ENCODE data around the gene FAM83D. TPM values are rescaled to one million over a fixed set of nuclear protein-coding genes. Genes with fewer than 3 reads are reported as not detected.

Gene FAM83D
- total and polyA plus RNA-seq, 2 experiments from 2014 or later, result 33.3 to 91.3 TPM

DNA sequence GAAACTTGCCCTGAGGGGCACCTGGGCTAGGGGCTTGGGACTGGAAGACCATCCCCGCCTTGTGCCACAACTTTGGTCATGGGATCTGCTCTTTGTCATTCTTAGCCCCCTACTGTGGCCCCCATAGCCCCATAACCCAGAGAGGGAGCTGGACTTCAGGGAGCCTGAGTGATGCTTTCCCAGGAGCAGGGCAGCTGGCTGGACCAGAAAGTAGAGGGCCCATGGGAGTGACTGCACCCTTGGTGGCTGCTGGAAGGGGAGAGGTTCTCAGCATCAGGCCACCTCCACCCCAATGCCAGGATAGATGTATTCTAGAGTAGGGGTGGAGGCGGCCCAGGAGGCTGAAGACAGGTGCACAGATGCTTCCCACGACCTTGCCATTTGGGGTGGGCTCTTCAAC, 5.8 kb upstream of the FAM83D start:
- Histone ChIP-seq H3K4me2 (no peak overlapping the region), H3K27ac (ENCODE audit: low read depth) (no peak overlapping the region), H3F3A (replicated peaks; ENCODE audit: low read depth) (no peaks in the 10 kb centered on the region), H3K4me3 (no peak overlapping the region), H3K9me2 (ENCODE audit: insufficient read depth) (no peaks in the 10 kb centered on the region), H3K36me3 (ENCODE audit: insufficient read depth) (no peaks in the 10 kb centered on the region), H3K27me3 (ENCODE audit: insufficient read depth) (no peaks in the 10 kb centered on the region), H4K20me1 (replicated peaks; ENCODE audit: insufficient read depth) (no peaks in the 10 kb centered on the region; the same call in 1 of the 2 replicates), H2AFZ (no peak overlapping the region), H3K4me1 (ENCODE audit: insufficient read depth) (no peaks in the 10 kb centered on the region), H3K79me2 (replicated peaks; ENCODE audit: insufficient read depth) (no peaks in the 10 kb centered on the region)
- Mint-ChIP-seq H3K27ac (no peak overlapping the region), H3K36me3 (ENCODE audit: low read depth) (no peaks in the 10 kb centered on the region; the same call in 2 of the 3 replicates), H3K9me3 (no peaks in the 10 kb centered on the region), H3K4me1 (no peaks in the 10 kb centered on the region), H3K4me3 (no peak overlapping the region), H3K27me3 (ENCODE audit: insufficient read depth, low read depth, poor library complexity) (peaks cover 2% of the 10 kb centered on the region)
- ATAC-seq, result no peak
- DNase-seq (ENCODE audit: low spot score), result no peak
- TF ChIP-seq NANOG (IDR thresholded peaks at IDR 0.05; ENCODE audit: borderline replicate concordance) (no peak), STAT1 (IDR thresholded peaks at IDR 0.05; ENCODE audit: unreplicated experiment) (no peak), POLR2AphosphoS5 (IDR thresholded peaks at IDR 0.05; ENCODE audit: low read depth) (no peak), ZNF114 (CRISPR knock-in tag; IDR thresholded peaks at IDR 0.05) (no peak), JUNB (IDR thresholded peaks at IDR 0.05; ENCODE audit: unreplicated experiment) (no peak), EZH2 (IDR thresholded peaks at IDR 0.05; ENCODE audit: low read depth, unreplicated experiment) (no peak)
- TF ChIP-seq, protein P1, sequence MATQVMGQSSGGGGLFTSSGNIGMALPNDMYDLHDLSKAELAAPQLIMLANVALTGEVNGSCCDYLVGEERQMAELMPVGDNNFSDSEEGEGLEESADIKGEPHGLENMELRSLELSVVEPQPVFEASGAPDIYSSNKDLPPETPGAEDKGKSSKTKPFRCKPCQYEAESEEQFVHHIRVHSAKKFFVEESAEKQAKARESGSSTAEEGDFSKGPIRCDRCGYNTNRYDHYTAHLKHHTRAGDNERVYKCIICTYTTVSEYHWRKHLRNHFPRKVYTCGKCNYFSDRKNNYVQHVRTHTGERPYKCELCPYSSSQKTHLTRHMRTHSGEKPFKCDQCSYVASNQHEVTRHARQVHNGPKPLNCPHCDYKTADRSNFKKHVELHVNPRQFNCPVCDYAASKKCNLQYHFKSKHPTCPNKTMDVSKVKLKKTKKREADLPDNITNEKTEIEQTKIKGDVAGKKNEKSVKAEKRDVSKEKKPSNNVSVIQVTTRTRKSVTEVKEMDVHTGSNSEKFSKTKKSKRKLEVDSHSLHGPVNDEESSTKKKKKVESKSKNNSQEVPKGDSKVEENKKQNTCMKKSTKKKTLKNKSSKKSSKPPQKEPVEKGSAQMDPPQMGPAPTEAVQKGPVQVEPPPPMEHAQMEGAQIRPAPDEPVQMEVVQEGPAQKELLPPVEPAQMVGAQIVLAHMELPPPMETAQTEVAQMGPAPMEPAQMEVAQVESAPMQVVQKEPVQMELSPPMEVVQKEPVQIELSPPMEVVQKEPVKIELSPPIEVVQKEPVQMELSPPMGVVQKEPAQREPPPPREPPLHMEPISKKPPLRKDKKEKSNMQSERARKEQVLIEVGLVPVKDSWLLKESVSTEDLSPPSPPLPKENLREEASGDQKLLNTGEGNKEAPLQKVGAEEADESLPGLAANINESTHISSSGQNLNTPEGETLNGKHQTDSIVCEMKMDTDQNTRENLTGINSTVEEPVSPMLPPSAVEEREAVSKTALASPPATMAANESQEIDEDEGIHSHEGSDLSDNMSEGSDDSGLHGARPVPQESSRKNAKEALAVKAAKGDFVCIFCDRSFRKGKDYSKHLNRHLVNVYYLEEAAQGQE (IDR thresholded peaks at IDR 0.05; ENCODE audit: unreplicated experiment), result no peak
- TF ChIP-seq, protein P2, sequence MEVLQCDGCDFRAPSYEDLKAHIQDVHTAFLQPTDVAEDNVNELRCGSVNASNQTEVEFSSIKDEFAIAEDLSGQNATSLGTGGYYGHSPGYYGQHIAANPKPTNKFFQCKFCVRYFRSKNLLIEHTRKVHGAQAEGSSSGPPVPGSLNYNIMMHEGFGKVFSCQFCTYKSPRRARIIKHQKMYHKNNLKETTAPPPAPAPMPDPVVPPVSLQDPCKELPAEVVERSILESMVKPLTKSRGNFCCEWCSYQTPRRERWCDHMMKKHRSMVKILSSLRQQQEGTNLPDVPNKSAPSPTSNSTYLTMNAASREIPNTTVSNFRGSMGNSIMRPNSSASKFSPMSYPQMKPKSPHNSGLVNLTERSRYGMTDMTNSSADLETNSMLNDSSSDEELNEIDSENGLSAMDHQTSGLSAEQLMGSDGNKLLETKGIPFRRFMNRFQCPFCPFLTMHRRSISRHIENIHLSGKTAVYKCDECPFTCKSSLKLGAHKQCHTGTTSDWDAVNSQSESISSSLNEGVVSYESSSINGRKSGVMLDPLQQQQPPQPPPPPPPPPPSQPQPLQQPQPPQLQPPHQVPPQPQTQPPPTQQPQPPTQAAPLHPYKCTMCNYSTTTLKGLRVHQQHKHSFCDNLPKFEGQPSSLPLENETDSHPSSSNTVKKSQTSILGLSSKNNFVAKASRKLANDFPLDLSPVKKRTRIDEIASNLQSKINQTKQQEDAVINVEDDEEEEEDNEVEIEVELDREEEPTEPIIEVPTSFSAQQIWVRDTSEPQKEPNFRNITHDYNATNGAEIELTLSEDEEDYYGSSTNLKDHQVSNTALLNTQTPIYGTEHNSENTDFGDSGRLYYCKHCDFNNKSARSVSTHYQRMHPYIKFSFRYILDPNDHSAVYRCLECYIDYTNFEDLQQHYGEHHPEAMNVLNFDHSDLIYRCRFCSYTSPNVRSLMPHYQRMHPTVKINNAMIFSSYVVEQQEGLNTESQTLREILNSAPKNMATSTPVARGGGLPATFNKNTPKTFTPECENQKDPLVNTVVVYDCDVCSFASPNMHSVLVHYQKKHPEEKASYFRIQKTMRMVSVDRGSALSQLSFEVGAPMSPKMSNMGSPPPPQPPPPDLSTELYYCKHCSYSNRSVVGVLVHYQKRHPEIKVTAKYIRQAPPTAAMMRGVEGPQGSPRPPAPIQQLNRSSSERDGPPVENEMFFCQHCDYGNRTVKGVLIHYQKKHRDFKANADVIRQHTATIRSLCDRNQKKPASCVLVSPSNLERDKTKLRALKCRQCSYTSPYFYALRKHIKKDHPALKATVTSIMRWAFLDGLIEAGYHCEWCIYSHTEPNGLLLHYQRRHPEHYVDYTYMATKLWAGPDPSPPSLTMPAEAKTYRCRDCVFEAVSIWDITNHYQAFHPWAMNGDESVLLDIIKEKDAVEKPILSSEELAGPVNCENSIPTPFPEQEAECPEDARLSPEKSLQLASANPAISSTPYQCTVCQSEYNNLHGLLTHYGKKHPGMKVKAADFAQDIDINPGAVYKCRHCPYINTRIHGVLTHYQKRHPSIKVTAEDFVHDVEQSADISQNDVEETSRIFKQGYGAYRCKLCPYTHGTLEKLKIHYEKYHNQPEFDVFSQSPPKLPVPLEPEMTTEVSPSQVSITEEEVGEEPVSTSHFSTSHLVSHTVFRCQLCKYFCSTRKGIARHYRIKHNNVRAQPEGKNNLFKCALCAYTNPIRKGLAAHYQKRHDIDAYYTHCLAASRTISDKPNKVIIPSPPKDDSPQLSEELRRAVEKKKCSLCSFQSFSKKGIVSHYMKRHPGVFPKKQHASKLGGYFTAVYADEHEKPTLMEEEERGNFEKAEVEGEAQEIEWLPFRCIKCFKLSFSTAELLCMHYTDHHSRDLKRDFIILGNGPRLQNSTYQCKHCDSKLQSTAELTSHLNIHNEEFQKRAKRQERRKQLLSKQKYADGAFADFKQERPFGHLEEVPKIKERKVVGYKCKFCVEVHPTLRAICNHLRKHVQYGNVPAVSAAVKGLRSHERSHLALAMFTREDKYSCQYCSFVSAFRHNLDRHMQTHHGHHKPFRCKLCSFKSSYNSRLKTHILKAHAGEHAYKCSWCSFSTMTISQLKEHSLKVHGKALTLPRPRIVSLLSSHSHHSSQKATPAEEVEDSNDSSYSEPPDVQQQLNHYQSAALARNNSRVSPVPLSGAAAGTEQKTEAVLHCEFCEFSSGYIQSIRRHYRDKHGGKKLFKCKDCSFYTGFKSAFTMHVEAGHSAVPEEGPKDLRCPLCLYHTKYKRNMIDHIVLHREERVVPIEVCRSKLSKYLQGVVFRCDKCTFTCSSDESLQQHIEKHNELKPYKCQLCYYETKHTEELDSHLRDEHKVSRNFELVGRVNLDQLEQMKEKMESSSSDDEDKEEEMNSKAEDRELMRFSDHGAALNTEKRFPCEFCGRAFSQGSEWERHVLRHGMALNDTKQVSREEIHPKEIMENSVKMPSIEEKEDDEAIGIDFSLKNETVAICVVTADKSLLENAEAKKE (CRISPR knock-in tag; IDR thresholded peaks at IDR 0.05), result no peak
- TF ChIP-seq, protein P3, sequence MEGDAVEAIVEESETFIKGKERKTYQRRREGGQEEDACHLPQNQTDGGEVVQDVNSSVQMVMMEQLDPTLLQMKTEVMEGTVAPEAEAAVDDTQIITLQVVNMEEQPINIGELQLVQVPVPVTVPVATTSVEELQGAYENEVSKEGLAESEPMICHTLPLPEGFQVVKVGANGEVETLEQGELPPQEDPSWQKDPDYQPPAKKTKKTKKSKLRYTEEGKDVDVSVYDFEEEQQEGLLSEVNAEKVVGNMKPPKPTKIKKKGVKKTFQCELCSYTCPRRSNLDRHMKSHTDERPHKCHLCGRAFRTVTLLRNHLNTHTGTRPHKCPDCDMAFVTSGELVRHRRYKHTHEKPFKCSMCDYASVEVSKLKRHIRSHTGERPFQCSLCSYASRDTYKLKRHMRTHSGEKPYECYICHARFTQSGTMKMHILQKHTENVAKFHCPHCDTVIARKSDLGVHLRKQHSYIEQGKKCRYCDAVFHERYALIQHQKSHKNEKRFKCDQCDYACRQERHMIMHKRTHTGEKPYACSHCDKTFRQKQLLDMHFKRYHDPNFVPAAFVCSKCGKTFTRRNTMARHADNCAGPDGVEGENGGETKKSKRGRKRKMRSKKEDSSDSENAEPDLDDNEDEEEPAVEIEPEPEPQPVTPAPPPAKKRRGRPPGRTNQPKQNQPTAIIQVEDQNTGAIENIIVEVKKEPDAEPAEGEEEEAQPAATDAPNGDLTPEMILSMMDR (conservative IDR thresholded peaks at IDR 0.05; ENCODE audit: low read depth in 2 of 2), result no peak
- TF ChIP-seq, protein P4, sequence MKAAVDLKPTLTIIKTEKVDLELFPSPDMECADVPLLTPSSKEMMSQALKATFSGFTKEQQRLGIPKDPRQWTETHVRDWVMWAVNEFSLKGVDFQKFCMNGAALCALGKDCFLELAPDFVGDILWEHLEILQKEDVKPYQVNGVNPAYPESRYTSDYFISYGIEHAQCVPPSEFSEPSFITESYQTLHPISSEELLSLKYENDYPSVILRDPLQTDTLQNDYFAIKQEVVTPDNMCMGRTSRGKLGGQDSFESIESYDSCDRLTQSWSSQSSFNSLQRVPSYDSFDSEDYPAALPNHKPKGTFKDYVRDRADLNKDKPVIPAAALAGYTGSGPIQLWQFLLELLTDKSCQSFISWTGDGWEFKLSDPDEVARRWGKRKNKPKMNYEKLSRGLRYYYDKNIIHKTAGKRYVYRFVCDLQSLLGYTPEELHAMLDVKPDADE (IDR thresholded peaks at IDR 0.05), result no peak

Measured in GM23338 (cell line).